IMR-90 (cell line): Measurements from ENCODE around the gene ADAMTS8. TPM values are rescaled to one million over a fixed set of nuclear protein-coding genes. Genes with fewer than 3 reads are reported as not detected.

Experiments used
- ATAC-seq: fragments of 200-7000 bp; cut with Tn5 transposase; 2 replicates; pipeline ENCODE4 v1.9.1; 2020; ENCODE audit warnings: low read depth, mild to moderate bottlenecking, moderate library complexity
- BruUV-seq: library from RNA; stranded (reverse); fragments of 400-500 nt; replicated peaks from 2 replicates; lab custom pipeline; 2021; lab: Mats Ljungman, UMichigan
- CTCF ChIA-PET: fragments of 300-600 bp; formaldehyde crosslinking; extraction: SDS; loops from one replicate; lab custom pipeline; 2021; ENCODE audit warnings: antibody characterized with exemption; lab: Yijun Ruan, JAX
- POLR2A ChIA-PET: fragments of 300-600 bp; sonication (Branson Sonifier 250); formaldehyde crosslinking; loops from one replicate; lab custom pipeline; 2022; ENCODE audit warnings: antibody characterized with exemption; ENCODE audit not compliant: unreplicated experiment; lab: Charles Lee
- DNase-seq: peaks from one replicate; pipeline ENCODE4 v3.0.0; 2013
- H2AFZ ChIP-seq: replicated peaks from 2 replicates; pipeline ENCODE3; 2013; ENCODE audit warnings: low read length, mild to moderate bottlenecking; ENCODE audit not compliant: poor library complexity
- H2AK5ac ChIP-seq: 2 replicates; pipeline ENCODE4 v1.6.1; 2013; ENCODE audit warnings: low read depth, low read length, inconsistent platforms
- H2AK9ac ChIP-seq: replicated peaks from 2 replicates; pipeline ENCODE3; 2013; ENCODE audit warnings: mild to moderate bottlenecking, low read depth, low read length, moderate library complexity; ENCODE audit not compliant: poor library complexity
- H2BK120ac ChIP-seq: 2 replicates; pipeline ENCODE4 v1.6.1; 2013; ENCODE audit warnings: low read depth, low read length, inconsistent platforms
- H2BK15ac ChIP-seq: 3 replicates; pipeline ENCODE4 v1.6.1; 2013; ENCODE audit warnings: low read depth, low read length, inconsistent platforms
- H2BK20ac ChIP-seq: 2 replicates; pipeline ENCODE4 v1.6.1; 2013; ENCODE audit warnings: low read depth, mild to moderate bottlenecking, inconsistent platforms, low read length, moderate library complexity
- H2BK5ac ChIP-seq: 2 replicates; pipeline ENCODE4 v1.6.1; 2013; ENCODE audit warnings: mild to moderate bottlenecking, low read depth, low read length, inconsistent platforms; ENCODE audit not compliant: poor library complexity, severe bottlenecking
- H3K14ac ChIP-seq: replicated peaks from 2 replicates; pipeline ENCODE4 v1.6.1; 2013; ENCODE audit warnings: low read depth, low read length, inconsistent platforms
- H3K18ac ChIP-seq: 2 replicates; pipeline ENCODE4 v1.6.1; 2013; ENCODE audit warnings: low read depth, low read length, control low read depth
- H3K23ac ChIP-seq: 2 replicates; pipeline ENCODE4 v1.6.1; 2013; ENCODE audit warnings: low read depth, low read length, inconsistent platforms
- H3K27ac ChIP-seq: 2 replicates; pipeline ENCODE4 v1.5.1; 2013; ENCODE audit warnings: mild to moderate bottlenecking, control low read depth, low read length; ENCODE audit not compliant: insufficient read depth
- H3K27me3 ChIP-seq: 2 replicates; pipeline ENCODE4 v1.6.1; 2013; ENCODE audit warnings: low read length; ENCODE audit not compliant: control insufficient read depth, insufficient read depth
- H3K36me3 ChIP-seq: 2 replicates; pipeline ENCODE4 v1.6.1; 2013; ENCODE audit warnings: low read length, mixed read lengths; ENCODE audit not compliant: control insufficient read depth, insufficient read depth
- H3K4ac ChIP-seq: 2 replicates; pipeline ENCODE4 v1.6.1; 2013; ENCODE audit warnings: low read depth, low read length, inconsistent platforms
- H3K4me1 ChIP-seq: 2 replicates; pipeline ENCODE4 v1.6.1; 2013; ENCODE audit warnings: low read length, mixed read lengths; ENCODE audit not compliant: control insufficient read depth, insufficient read depth
- H3K4me2 ChIP-seq: 2 replicates; pipeline ENCODE4 v1.6.1; 2013; ENCODE audit warnings: low read depth, mild to moderate bottlenecking, control low read depth, low read length, moderate library complexity
- H3K4me3 ChIP-seq: 2 replicates; pipeline ENCODE4 v1.5.1; 2013; ENCODE audit warnings: low read depth, mild to moderate bottlenecking, control low read depth, low read length, moderate library complexity; ENCODE audit not compliant: insufficient read depth
- H3K56ac ChIP-seq: 2 replicates; pipeline ENCODE4 v1.6.1; 2013; ENCODE audit warnings: low read length, inconsistent platforms; ENCODE audit not compliant: insufficient read depth; ENCODE audit errors: extremely low read depth
- H3K79me1 ChIP-seq, 2 experiments: 2 replicates each; pipeline ENCODE4 v1.6.1; 2013; ENCODE audit warnings: low read length in 2 of 2, inconsistent platforms in 1 of 2, low read depth in 1 of 2
- H3K9ac ChIP-seq: 2 replicates; pipeline ENCODE4 v1.6.1; 2013; ENCODE audit warnings: low read depth, low read length, control low read depth
- H3K9me1 ChIP-seq: 2 replicates; pipeline ENCODE4 v1.6.1; 2013; ENCODE audit warnings: low read length, inconsistent platforms; ENCODE audit not compliant: insufficient read depth
- H3K9me3 ChIP-seq: 2 replicates; pipeline ENCODE4 v1.6.1; 2013; ENCODE audit warnings: low read length; ENCODE audit not compliant: control insufficient read depth, insufficient read depth
- H4K20me1 ChIP-seq: 2 replicates; pipeline ENCODE4 v1.6.1; 2013; ENCODE audit warnings: low read length, inconsistent platforms; ENCODE audit not compliant: insufficient read depth
- H4K5ac ChIP-seq: 2 replicates; pipeline ENCODE4 v1.6.1; 2013; ENCODE audit warnings: mild to moderate bottlenecking, low read depth, low read length, control low read depth
- H4K8ac ChIP-seq, 2 experiments: 2 replicates each; pipeline ENCODE4 v1.6.1; 2013; ENCODE audit warnings: low read depth in 2 of 2, low read length in 2 of 2, control low read depth in 1 of 2, inconsistent platforms in 1 of 2
- H4K91ac ChIP-seq: 2 replicates; pipeline ENCODE4 v1.6.1; 2013; ENCODE audit warnings: low read depth, low read length, inconsistent platforms; ENCODE audit not compliant: insufficient read depth
- BHLHE40 ChIP-seq: fragments of 150-350 bp; IDR thresholded peaks from 2 replicates; pipeline ENCODE4 v1.6.1; 2016; ENCODE audit warnings: mild to moderate bottlenecking, low read depth, low read length
- CEBPB ChIP-seq: IDR thresholded peaks from 2 replicates; pipeline ENCODE4 v1.6.1; 2012; ENCODE audit warnings: low read depth, low read length, improper control_type of control experiment
- CHD1 ChIP-seq: IDR thresholded peaks from 2 replicates; pipeline ENCODE4 v1.6.1; 2012; ENCODE audit warnings: low read depth, low read length, improper control_type of control experiment
- MAFK ChIP-seq: IDR thresholded peaks from 2 replicates; pipeline ENCODE4 v1.6.1; 2012; ENCODE audit warnings: low read depth, low read length, improper control_type of control experiment
- MAZ ChIP-seq: IDR thresholded peaks from 2 replicates; pipeline ENCODE4 v1.6.1; 2012; ENCODE audit warnings: low read depth, mild to moderate bottlenecking, low read length, improper control_type of control experiment, moderate library complexity, borderline replicate concordance
- MXI1 ChIP-seq: IDR thresholded peaks from 2 replicates; pipeline ENCODE4 v1.6.1; 2012; ENCODE audit warnings: low read depth, mild to moderate bottlenecking, low read length, moderate library complexity, borderline replicate concordance
- NFE2L2 ChIP-seq: fragments of 150-350 bp; IDR thresholded peaks from 2 replicates; pipeline ENCODE4 v1.6.1; 2016; ENCODE audit warnings: low read depth, mild to moderate bottlenecking, low read length
- POLR2A ChIP-seq: IDR thresholded peaks from 2 replicates; pipeline ENCODE4 v1.6.1; 2012; ENCODE audit warnings: mild to moderate bottlenecking, low read depth, low read length
- RFX5 ChIP-seq: IDR thresholded peaks from 2 replicates; pipeline ENCODE4 v1.8.0; 2012; ENCODE audit warnings: low read depth, mild to moderate bottlenecking, low read length, moderate library complexity
- SMC3 ChIP-seq: fragments of 150-350 bp; IDR thresholded peaks from 2 replicates; pipeline ENCODE4 v1.6.1; 2016; ENCODE audit warnings: low read depth, mild to moderate bottlenecking, antibody characterized with exemption, low read length, moderate library complexity
- dilution Hi-C: fragments of 300-500 bp; cut with HindIII; formaldehyde crosslinking; loops from one replicate; pipeline ENCODE4 v1.14.3; 2018; ENCODE audit warnings: low sequenced_read_pairs; ENCODE audit not compliant: unreplicated experiment
- in situ Hi-C: fragments of 300-500 bp; cut with MboI; formaldehyde crosslinking; loops from 3 replicates; pipeline ENCODE4 v1.14.3; 2019; ENCODE audit warnings: low sequenced_read_pairs, inconsistent platforms, mixed read lengths
- intact Hi-C: fragments of 100-400 bp; cut with micrococcal nuclease; formaldehyde crosslinking; loops from 2 replicates; pipeline ENCODE4 v1.10.0; 2022
- polyA plus RNA-seq, 3 experiments: library from polyadenylated mRNA; depleted of rRNA; stranded (reverse); fragments of >200 nt; gene quantifications; 2 replicates each; pipeline ENCODE4 v1.2.3, GENCODE V29; 2012; ENCODE audit warnings: low replicate concordance in 1 of 3
- total RNA-seq: library from RNA; depleted of rRNA; stranded (reverse); fragments of >200 nt; gene quantifications from 2 replicates; pipeline ENCODE4 v1.2.3, GENCODE V29; 2012
- TF ChIP-seq, protein P1 (sequence below): fragments of 150-350 bp; IDR thresholded peaks from 2 replicates; pipeline ENCODE4 v1.6.1; 2016; ENCODE audit warnings: low read depth, mild to moderate bottlenecking, low read length, moderate library complexity, borderline replicate concordance
- TF ChIP-seq, protein P2 (sequence below): conservative IDR thresholded peaks from 2 replicates; pipeline ENCODE4 v1.5.1; 2012; ENCODE audit warnings: mild to moderate bottlenecking, low read depth, low read length, improper control_type of control experiment
- TF ChIP-seq, protein P3 (sequence below): fragments of 150-350 bp; IDR thresholded peaks from 2 replicates; pipeline ENCODE4 v1.6.1; 2017; ENCODE audit warnings: mild to moderate bottlenecking, antibody characterized with exemption, low read length, low read depth

ADAMTS8 gene
- total and polyA plus RNA-seq, 2 of the 4 experiments (the other 2 are of a cell fraction), result under 0.01 to 0.60 TPM

DNA sequence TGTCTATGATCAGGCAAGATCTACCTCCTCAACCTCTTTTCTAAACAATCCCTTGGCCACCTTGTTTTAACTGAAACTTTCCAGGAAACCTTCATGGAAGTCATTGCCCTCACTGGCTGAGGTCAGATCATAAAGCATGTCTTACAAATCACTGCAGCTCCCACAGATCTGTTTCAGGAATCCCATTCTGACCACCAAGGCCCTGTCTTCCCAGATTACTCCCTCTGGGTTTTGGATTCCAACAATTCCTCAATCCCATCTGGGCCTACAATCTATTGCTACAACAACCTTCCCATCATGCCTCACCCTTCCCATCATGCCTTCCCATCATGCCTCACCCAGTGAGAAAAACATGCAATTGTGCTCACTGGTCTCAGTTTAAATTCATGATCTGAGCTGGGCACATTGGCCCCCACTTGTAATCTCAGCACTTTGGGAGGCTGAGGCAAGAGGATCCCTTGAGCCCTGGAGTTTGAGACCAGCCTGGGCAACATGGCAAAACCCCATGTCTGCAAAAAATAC lies 35.9 kb upstream of the ADAMTS8 start:
- Histone ChIP-seq H4K5ac (no peak overlapping the region), H3K56ac (no peak overlapping the region), H3K36me3 (peaks cover 81% of the 10 kb centered on the region), H2BK120ac (no peak overlapping the region), H3K4me3 (no peak overlapping the region), H2BK20ac (no peak overlapping the region), H3K4me1 (no peaks in the 10 kb centered on the region), H3K23ac (no peak overlapping the region), H3K18ac (no peak overlapping the region), H3K27me3 (no peaks in the 10 kb centered on the region), H2AFZ (no peak overlapping the region), H3K9ac (no peak overlapping the region), H2BK15ac (no peak overlapping the region), H4K8ac (no peak overlapping the region), H4K20me1 (no peaks in the 10 kb centered on the region), H2AK5ac (no peak overlapping the region), H3K14ac (no peak overlapping the region), H3K4ac (no peak overlapping the region), H2BK5ac (no peak overlapping the region), H4K91ac (no peak overlapping the region), H3K9me1 (no peaks in the 10 kb centered on the region), H3K27ac (no peak overlapping the region), H3K79me1 (no peaks in the 10 kb centered on the region), H3K9me3 (no peaks in the 10 kb centered on the region), H3K4me2 (no peak overlapping the region), H2AK9ac (no peak overlapping the region)
- DNase-seq (peak; percentile 42), ATAC-seq (no peak)
- dilution Hi-C loops, result no loop called here
- intact Hi-C loops, result no loop called here
- in situ Hi-C loops, result no loop called here
- BruUV-seq, result no TSS peak
- CTCF ChIA-PET, result no interaction called here
- POLR2A ChIA-PET, result no interaction called here
- TF ChIP-seq RFX5 (no peak), CHD1 (no peak), BHLHE40 (no peak), NFE2L2 (no peak), MAFK (no peak), SMC3 (no peak), MAZ (no peak), POLR2A (no peak), MXI1 (no peak), CEBPB (no peak)
- TF ChIP-seq, protein P1, sequence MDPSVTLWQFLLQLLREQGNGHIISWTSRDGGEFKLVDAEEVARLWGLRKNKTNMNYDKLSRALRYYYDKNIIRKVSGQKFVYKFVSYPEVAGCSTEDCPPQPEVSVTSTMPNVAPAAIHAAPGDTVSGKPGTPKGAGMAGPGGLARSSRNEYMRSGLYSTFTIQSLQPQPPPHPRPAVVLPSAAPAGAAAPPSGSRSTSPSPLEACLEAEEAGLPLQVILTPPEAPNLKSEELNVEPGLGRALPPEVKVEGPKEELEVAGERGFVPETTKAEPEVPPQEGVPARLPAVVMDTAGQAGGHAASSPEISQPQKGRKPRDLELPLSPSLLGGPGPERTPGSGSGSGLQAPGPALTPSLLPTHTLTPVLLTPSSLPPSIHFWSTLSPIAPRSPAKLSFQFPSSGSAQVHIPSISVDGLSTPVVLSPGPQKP, result no peak
- TF ChIP-seq, protein P2, sequence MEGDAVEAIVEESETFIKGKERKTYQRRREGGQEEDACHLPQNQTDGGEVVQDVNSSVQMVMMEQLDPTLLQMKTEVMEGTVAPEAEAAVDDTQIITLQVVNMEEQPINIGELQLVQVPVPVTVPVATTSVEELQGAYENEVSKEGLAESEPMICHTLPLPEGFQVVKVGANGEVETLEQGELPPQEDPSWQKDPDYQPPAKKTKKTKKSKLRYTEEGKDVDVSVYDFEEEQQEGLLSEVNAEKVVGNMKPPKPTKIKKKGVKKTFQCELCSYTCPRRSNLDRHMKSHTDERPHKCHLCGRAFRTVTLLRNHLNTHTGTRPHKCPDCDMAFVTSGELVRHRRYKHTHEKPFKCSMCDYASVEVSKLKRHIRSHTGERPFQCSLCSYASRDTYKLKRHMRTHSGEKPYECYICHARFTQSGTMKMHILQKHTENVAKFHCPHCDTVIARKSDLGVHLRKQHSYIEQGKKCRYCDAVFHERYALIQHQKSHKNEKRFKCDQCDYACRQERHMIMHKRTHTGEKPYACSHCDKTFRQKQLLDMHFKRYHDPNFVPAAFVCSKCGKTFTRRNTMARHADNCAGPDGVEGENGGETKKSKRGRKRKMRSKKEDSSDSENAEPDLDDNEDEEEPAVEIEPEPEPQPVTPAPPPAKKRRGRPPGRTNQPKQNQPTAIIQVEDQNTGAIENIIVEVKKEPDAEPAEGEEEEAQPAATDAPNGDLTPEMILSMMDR, result no peak
- TF ChIP-seq, protein P3, sequence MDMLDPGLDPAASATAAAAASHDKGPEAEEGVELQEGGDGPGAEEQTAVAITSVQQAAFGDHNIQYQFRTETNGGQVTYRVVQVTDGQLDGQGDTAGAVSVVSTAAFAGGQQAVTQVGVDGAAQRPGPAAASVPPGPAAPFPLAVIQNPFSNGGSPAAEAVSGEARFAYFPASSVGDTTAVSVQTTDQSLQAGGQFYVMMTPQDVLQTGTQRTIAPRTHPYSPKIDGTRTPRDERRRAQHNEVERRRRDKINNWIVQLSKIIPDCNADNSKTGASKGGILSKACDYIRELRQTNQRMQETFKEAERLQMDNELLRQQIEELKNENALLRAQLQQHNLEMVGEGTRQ, result no peak
